Measurements from ENCODE around the gene RHCG.
"Not testable (repeated sequence)": the region's sequence is repeated elsewhere in the genome, so short reads cannot be mapped to it uniquely, and the experiment has no call there.

RHCG gene

GRCh38 chr15:89472785-89473256 lies 23.6 kb downstream of the RHCG start:
- TF ChIP-seq, protein P1, sequence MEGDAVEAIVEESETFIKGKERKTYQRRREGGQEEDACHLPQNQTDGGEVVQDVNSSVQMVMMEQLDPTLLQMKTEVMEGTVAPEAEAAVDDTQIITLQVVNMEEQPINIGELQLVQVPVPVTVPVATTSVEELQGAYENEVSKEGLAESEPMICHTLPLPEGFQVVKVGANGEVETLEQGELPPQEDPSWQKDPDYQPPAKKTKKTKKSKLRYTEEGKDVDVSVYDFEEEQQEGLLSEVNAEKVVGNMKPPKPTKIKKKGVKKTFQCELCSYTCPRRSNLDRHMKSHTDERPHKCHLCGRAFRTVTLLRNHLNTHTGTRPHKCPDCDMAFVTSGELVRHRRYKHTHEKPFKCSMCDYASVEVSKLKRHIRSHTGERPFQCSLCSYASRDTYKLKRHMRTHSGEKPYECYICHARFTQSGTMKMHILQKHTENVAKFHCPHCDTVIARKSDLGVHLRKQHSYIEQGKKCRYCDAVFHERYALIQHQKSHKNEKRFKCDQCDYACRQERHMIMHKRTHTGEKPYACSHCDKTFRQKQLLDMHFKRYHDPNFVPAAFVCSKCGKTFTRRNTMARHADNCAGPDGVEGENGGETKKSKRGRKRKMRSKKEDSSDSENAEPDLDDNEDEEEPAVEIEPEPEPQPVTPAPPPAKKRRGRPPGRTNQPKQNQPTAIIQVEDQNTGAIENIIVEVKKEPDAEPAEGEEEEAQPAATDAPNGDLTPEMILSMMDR (IDR thresholded peaks at IDR 0.05; ENCODE audit: low read depth, low read length, missing control alignments) = peak; percentile 90

DNA sequence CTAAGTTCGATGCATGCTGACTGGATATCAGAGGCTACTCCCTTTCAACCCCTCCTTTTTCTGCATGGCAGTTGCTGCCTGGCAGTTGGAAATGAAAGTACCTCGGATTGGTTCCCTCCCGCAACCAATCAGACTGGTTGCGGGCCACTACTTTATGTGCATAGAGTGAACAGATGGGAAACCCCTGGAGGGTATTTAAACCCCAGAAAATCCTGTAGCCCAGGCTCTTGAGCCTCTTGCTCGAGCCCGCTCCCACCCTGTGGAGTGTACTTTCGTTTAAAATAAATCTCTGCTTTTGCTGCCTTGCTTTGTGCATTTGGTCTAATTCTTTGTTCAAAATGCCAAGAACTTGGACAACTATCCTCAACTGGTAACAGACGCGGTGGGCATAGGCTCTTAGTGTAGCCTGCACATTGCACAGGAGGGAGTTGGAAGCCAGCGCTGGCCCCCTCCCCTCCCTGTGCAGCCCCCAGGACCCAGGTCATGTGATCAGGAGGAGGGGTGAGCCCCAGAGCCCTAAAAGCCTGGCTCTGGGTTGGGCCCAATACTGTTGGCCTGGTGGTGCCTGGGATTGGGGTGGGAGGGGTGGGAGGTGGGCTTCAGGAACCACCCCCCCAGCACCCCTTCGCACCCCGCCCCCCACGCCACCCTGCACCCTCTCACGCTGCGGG lies 26.8 kb downstream of the RHCG start:
- DNase-seq = no peak
- no peaks in the 10 kb centered on the region for H3K36me3 ChIP-seq (replicated peaks)
- H3K4me3 ChIP-seq (ENCODE audit: low read depth, low read length) = no peak overlapping the region
- peaks cover 16% of the 10 kb centered on the region for H3K27me3 ChIP-seq (replicated peaks)
- TF ChIP-seq, protein P1 (IDR thresholded peaks at IDR 0.05; ENCODE audit: low read depth, low read length, missing control alignments) = no peak
- in situ Hi-C loops (cut with HindIII; ENCODE audit: low pct_ligation_motif_present, low sequenced_read_pairs) = no loop called here
- no peak overlapping the region for H3K27ac ChIP-seq

More at GRCh38 chr15:89472785-89473256, 23.6 kb downstream of the RHCG start:
- peaks cover 16% of the 10 kb centered on the region for H3K27me3 ChIP-seq (replicated peaks)
- no peaks in the 10 kb centered on the region for H3K36me3 ChIP-seq (replicated peaks)
- peak; percentile 56 for DNase-seq
- H3K4me3 ChIP-seq (ENCODE audit: low read depth, low read length) = no peak overlapping the region
- in situ Hi-C loops (cut with HindIII; ENCODE audit: low pct_ligation_motif_present, low sequenced_read_pairs) = no loop called here
- H3K27ac ChIP-seq = no peak overlapping the region

DNA sequence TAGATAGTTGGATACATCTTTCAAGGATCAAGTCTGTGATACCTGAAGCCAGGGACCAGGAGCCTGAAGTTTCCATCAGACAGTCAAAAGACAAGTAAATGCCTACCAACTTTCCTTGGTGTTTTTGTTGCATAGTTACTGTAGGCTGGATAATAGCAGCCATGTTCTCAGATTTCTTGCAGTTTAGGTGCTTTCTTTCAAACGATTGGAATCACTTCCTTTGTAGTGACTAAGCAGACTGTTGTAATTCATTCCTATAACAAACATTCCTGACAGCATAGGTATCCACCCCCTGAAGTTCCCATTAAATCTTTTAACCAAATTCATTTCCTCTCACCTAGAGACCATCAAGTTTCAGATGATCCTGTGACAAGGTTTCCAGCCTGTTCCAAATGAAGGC lies 27.6 kb downstream of the RHCG start:
- H3K27me3 ChIP-seq (replicated peaks) = peaks cover 14% of the 10 kb centered on the region
- in situ Hi-C loops (cut with HindIII; ENCODE audit: low pct_ligation_motif_present, low sequenced_read_pairs); H3K27ac ChIP-seq; H3K4me3 ChIP-seq (ENCODE audit: low read depth, low read length); H3K36me3 ChIP-seq (replicated peaks): not testable (repeated sequence)
- peak; percentile 3 for DNase-seq

- H3K36me3 ChIP-seq (replicated peaks) = no peaks in the 10 kb centered on the region
- TF ChIP-seq, protein P1 (IDR thresholded peaks at IDR 0.05; ENCODE audit: low read depth, low read length, missing control alignments) = no peak
- in situ Hi-C loops (cut with HindIII; ENCODE audit: low pct_ligation_motif_present, low sequenced_read_pairs) = no loop called here
- DNase-seq = no peak
- no peak overlapping the region for H3K27ac ChIP-seq
- no peak overlapping the region for H3K4me3 ChIP-seq (ENCODE audit: low read depth, low read length)
- H3K27me3 ChIP-seq (replicated peaks) = no peaks in the 10 kb centered on the region
Observed at GRCh38 chr15:89463113-89463512, 33.3 kb downstream of the RHCG start.

- DNase-seq = no peak
- in situ Hi-C loops (cut with HindIII; ENCODE audit: low pct_ligation_motif_present, low sequenced_read_pairs) = no loop called here
- TF ChIP-seq, protein P1 (IDR thresholded peaks at IDR 0.05; ENCODE audit: low read depth, low read length, missing control alignments) = no peak
- no peak overlapping the region for H3K4me3 ChIP-seq (ENCODE audit: low read depth, low read length)
- no peaks in the 10 kb centered on the region for H3K36me3 ChIP-seq (replicated peaks)
- no peaks in the 10 kb centered on the region for H3K27me3 ChIP-seq (replicated peaks)
- no peak overlapping the region for H3K27ac ChIP-seq
Observed at GRCh38 chr15:89462198-89462912, 34.0 kb downstream of the RHCG start.

DNA sequence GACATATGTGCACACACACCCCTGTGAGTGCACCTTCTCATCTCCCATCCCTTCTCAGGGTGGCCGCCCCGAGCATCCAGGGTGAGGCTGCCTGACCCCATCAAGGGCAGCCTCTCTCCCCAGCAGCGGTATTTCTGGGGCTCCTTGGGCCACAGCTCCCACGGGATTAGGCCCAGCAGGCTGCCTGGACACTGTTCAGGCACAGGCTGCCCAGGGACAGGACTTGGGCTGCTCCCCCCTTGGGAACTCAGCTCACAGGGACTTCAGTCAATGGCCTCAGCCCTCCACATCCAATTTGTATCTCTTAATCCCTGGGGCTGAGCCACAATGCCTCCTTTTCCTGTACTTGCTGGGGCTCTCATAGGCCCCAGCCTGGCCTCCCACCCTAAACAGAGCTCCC lies 35.0 kb downstream of the RHCG start:
- in situ Hi-C loops (cut with HindIII; ENCODE audit: low pct_ligation_motif_present, low sequenced_read_pairs) = no loop called here
- TF ChIP-seq, protein P1 (IDR thresholded peaks at IDR 0.05; ENCODE audit: low read depth, low read length, missing control alignments) = no peak
- Histone ChIP-seq H3K27me3 (replicated peaks) (no peaks in the 10 kb centered on the region), H3K36me3 (replicated peaks) (no peaks in the 10 kb centered on the region), H3K4me3 (ENCODE audit: low read depth, low read length) (no peak overlapping the region), H3K27ac (no peak overlapping the region)
- DNase-seq = no peak
